ENCODE measurements around the gene TM4SF4. TPM values are rescaled to one million over a fixed set of nuclear protein-coding genes. Genes with fewer than 3 reads are reported as not detected.
"Not testable (repeated sequence)": the region's sequence is repeated elsewhere in the genome, so short reads cannot be mapped to it uniquely, and the experiment has no call there.

The TM4SF4 gene
- total RNA-seq, 1 donor from 2014 or later, result not detected

- no peak for DNase-seq (ENCODE audit: low spot score)
- no peak overlapping the region for H3K4me3 Mint-ChIP-seq
- H3K9me3 Mint-ChIP-seq, result no peaks in the 10 kb centered on the region
- intact Hi-C loops (cut with micrococcal nuclease), result no loop called here
- H3K27ac Mint-ChIP-seq, result no peak overlapping the region
- peaks cover 6% of the 10 kb centered on the region for H3K27me3 Mint-ChIP-seq (ENCODE audit: insufficient read depth)
- H3K4me1 Mint-ChIP-seq (ENCODE audit: low read depth), result no peaks in the 10 kb centered on the region
- no peaks in the 10 kb centered on the region for H3K36me3 Mint-ChIP-seq (ENCODE audit: low read depth)
Measured at GRCh38 chr3:149443545-149443912, 31.0 kb upstream of the TM4SF4 start.

- intact Hi-C loops (cut with micrococcal nuclease); DNase-seq (ENCODE audit: low spot score); H3K27me3 Mint-ChIP-seq (ENCODE audit: insufficient read depth); H3K9me3 Mint-ChIP-seq; H3K36me3 Mint-ChIP-seq (ENCODE audit: low read depth); H3K4me1 Mint-ChIP-seq (ENCODE audit: low read depth); H3K27ac Mint-ChIP-seq; H3K4me3 Mint-ChIP-seq: not testable (repeated sequence)
Measured at GRCh38 chr3:149444867-149445266, 29.6 kb upstream of the TM4SF4 start.

- H3K4me1 Mint-ChIP-seq (ENCODE audit: low read depth), result no peaks in the 10 kb centered on the region
- H3K36me3 Mint-ChIP-seq (ENCODE audit: low read depth), result peaks cover 2% of the 10 kb centered on the region
Measured at GRCh38 chr3:149448331-149448831, 26.1 kb upstream of the TM4SF4 start.

GRCh38 chr3:149449182-149449581 is 25.3 kb upstream of the TM4SF4 start:
- H3K4me3 Mint-ChIP-seq, result no peak overlapping the region
- intact Hi-C loops (cut with micrococcal nuclease), result no loop called here
- peaks cover 2% of the 10 kb centered on the region for H3K27me3 Mint-ChIP-seq (ENCODE audit: insufficient read depth)
- peaks cover 2% of the 10 kb centered on the region for H3K36me3 Mint-ChIP-seq (ENCODE audit: low read depth)
- DNase-seq (ENCODE audit: low spot score), result no peak
- H3K9me3 Mint-ChIP-seq, result peaks cover 11% of the 10 kb centered on the region
- no peaks in the 10 kb centered on the region for H3K4me1 Mint-ChIP-seq (ENCODE audit: low read depth)
- H3K27ac Mint-ChIP-seq, result no peak overlapping the region

More at GRCh38 chr3:149448331-149448831, 26.1 kb upstream of the TM4SF4 start:
- Mint-ChIP-seq H3K9me3 (peaks cover 11% of the 10 kb centered on the region), H3K27ac (no peak overlapping the region), H3K4me3 (no peak overlapping the region), H3K27me3 (ENCODE audit: insufficient read depth) (peaks cover 6% of the 10 kb centered on the region)
- DNase-seq (ENCODE audit: low spot score), result no peak
- intact Hi-C loops (cut with micrococcal nuclease), result no loop called here

- Mint-ChIP-seq H3K27me3 (ENCODE audit: insufficient read depth) (peaks cover 2% of the 10 kb centered on the region), H3K4me3 (no peak overlapping the region), H3K9me3 (peaks cover 11% of the 10 kb centered on the region), H3K4me1 (ENCODE audit: low read depth) (no peaks in the 10 kb centered on the region), H3K27ac (no peak overlapping the region), H3K36me3 (ENCODE audit: low read depth) (peaks cover 2% of the 10 kb centered on the region)
- intact Hi-C loops (cut with micrococcal nuclease), result no loop called here
- no peak for DNase-seq (ENCODE audit: low spot score)
Measured at GRCh38 chr3:149449799-149450198, 24.7 kb upstream of the TM4SF4 start.

GRCh38 chr3:149450281-149450680 is 24.2 kb upstream of the TM4SF4 start:
- no peak overlapping the region for H3K4me3 Mint-ChIP-seq
- DNase-seq (ENCODE audit: low spot score), result no peak
- H3K36me3 Mint-ChIP-seq (ENCODE audit: low read depth), result peaks cover 2% of the 10 kb centered on the region
- H3K27me3 Mint-ChIP-seq (ENCODE audit: insufficient read depth), result peaks cover 2% of the 10 kb centered on the region
- intact Hi-C loops (cut with micrococcal nuclease), result no loop called here
- peaks cover 11% of the 10 kb centered on the region for H3K9me3 Mint-ChIP-seq
- no peak overlapping the region for H3K27ac Mint-ChIP-seq
- peaks cover under 1% of the 10 kb centered on the region for H3K4me1 Mint-ChIP-seq (ENCODE audit: low read depth)

- no peak overlapping the region for H3K27ac Mint-ChIP-seq
- no peak overlapping the region for H3K4me3 Mint-ChIP-seq
- H3K36me3 Mint-ChIP-seq (ENCODE audit: low read depth), result peaks cover 2% of the 10 kb centered on the region
- peaks cover 6% of the 10 kb centered on the region for H3K4me1 Mint-ChIP-seq (ENCODE audit: low read depth)
- intact Hi-C loops (cut with micrococcal nuclease), result no loop called here
- no peak for DNase-seq (ENCODE audit: low spot score)
- peaks cover 11% of the 10 kb centered on the region for H3K9me3 Mint-ChIP-seq
- peaks cover 2% of the 10 kb centered on the region for H3K27me3 Mint-ChIP-seq (ENCODE audit: insufficient read depth)
Measured at GRCh38 chr3:149452036-149452435, 22.5 kb upstream of the TM4SF4 start.

- Mint-ChIP-seq H3K27me3 (ENCODE audit: insufficient read depth) (peaks cover 2% of the 10 kb centered on the region), H3K36me3 (ENCODE audit: low read depth) (peaks cover 2% of the 10 kb centered on the region), H3K27ac (no peak overlapping the region), H3K4me1 (ENCODE audit: low read depth) (peaks cover 6% of the 10 kb centered on the region), H3K4me3 (no peak overlapping the region), H3K9me3 (peaks cover 11% of the 10 kb centered on the region)
- DNase-seq (ENCODE audit: low spot score), result no peak
- intact Hi-C loops (cut with micrococcal nuclease), result no loop called here
Measured at GRCh38 chr3:149453140-149453805, 21.2 kb upstream of the TM4SF4 start.

- Mint-ChIP-seq H3K27ac (no peak overlapping the region), H3K4me3 (no peak overlapping the region), H3K4me1 (ENCODE audit: low read depth) (peaks cover 6% of the 10 kb centered on the region), H3K36me3 (ENCODE audit: low read depth) (peaks cover 2% of the 10 kb centered on the region), H3K27me3 (ENCODE audit: insufficient read depth) (peaks cover 2% of the 10 kb centered on the region), H3K9me3 (peaks cover 11% of the 10 kb centered on the region)
- no peak for DNase-seq (ENCODE audit: low spot score)
- intact Hi-C loops (cut with micrococcal nuclease), result no loop called here
Measured at GRCh38 chr3:149454746-149455145, 19.8 kb upstream of the TM4SF4 start.

- DNase-seq (ENCODE audit: low spot score), result no peak
- Mint-ChIP-seq H3K9me3 (peaks cover 11% of the 10 kb centered on the region), H3K4me1 (ENCODE audit: low read depth) (peaks cover 6% of the 10 kb centered on the region), H3K4me3 (no peak overlapping the region), H3K36me3 (ENCODE audit: low read depth) (peaks cover 2% of the 10 kb centered on the region), H3K27me3 (ENCODE audit: insufficient read depth) (peaks cover 2% of the 10 kb centered on the region), H3K27ac (no peak overlapping the region)
- intact Hi-C loops (cut with micrococcal nuclease), result no loop called here
Measured at GRCh38 chr3:149455366-149455765, 19.1 kb upstream of the TM4SF4 start.

GRCh38 chr3:149455989-149456388 is 18.5 kb upstream of the TM4SF4 start:
- H3K4me3 Mint-ChIP-seq, result no peak overlapping the region
- peaks cover 2% of the 10 kb centered on the region for H3K27me3 Mint-ChIP-seq (ENCODE audit: insufficient read depth)
- H3K4me1 Mint-ChIP-seq (ENCODE audit: low read depth), result peaks cover 6% of the 10 kb centered on the region
- no peak for DNase-seq (ENCODE audit: low spot score)
- H3K9me3 Mint-ChIP-seq, result peaks cover 11% of the 10 kb centered on the region
- H3K36me3 Mint-ChIP-seq (ENCODE audit: low read depth), result peaks cover 2% of the 10 kb centered on the region
- H3K27ac Mint-ChIP-seq, result no peak overlapping the region
- intact Hi-C loops (cut with micrococcal nuclease), result no loop called here

GRCh38 chr3:149459491-149460059 is 14.9 kb upstream of the TM4SF4 start:
- no peaks in the 10 kb centered on the region for H3K27me3 Mint-ChIP-seq (ENCODE audit: insufficient read depth)
- H3K4me3 Mint-ChIP-seq, result no peak overlapping the region
- intact Hi-C loops (cut with micrococcal nuclease), result no loop called here
- peaks cover 6% of the 10 kb centered on the region for H3K4me1 Mint-ChIP-seq (ENCODE audit: low read depth)
- no peak overlapping the region for H3K27ac Mint-ChIP-seq
- no peak for DNase-seq (ENCODE audit: low spot score)
- H3K9me3 Mint-ChIP-seq, result no peaks in the 10 kb centered on the region
- no peaks in the 10 kb centered on the region for H3K36me3 Mint-ChIP-seq (ENCODE audit: low read depth)

GRCh38 chr3:149460117-149460516 is 14.4 kb upstream of the TM4SF4 start:
- no peak overlapping the region for H3K4me3 Mint-ChIP-seq
- intact Hi-C loops (cut with micrococcal nuclease), result no loop called here
- no peak overlapping the region for H3K27ac Mint-ChIP-seq
- no peak for DNase-seq (ENCODE audit: low spot score)
- no peaks in the 10 kb centered on the region for H3K9me3 Mint-ChIP-seq
- peaks cover 6% of the 10 kb centered on the region for H3K4me1 Mint-ChIP-seq (ENCODE audit: low read depth)
- H3K27me3 Mint-ChIP-seq (ENCODE audit: insufficient read depth), result peaks cover under 1% of the 10 kb centered on the region
- no peaks in the 10 kb centered on the region for H3K36me3 Mint-ChIP-seq (ENCODE audit: low read depth)
